CD14-positive monocyte (primary cell): ENCODE data around the gene KRT222. TPM values are rescaled to one million over a fixed set of nuclear protein-coding genes. Genes with fewer than 3 reads are reported as not detected.

ENCODE experiments used
- DNase-seq, 3 donors: peaks; one replicate each; pipeline ENCODE4 v3.0.0-alpha.2; 2011 to 2022
- H2AFZ ChIP-seq: 2 replicates; pipeline ENCODE4 v1.6.0; 2012; ENCODE audit warnings: mild to moderate bottlenecking, low read depth, low read length, inconsistent platforms; ENCODE audit not compliant: insufficient read depth, poor library complexity, severe bottlenecking
- H3K27ac ChIP-seq, 2 donors: 1 replicate in 1 of 2; 2 replicates in 1 of 2; pipeline ENCODE4 v1.5.1; 2012 to 2013; ENCODE audit warnings: low read length in 2 of 2, control low read depth in 1 of 2, inconsistent platforms in 1 of 2, low read depth in 1 of 2, mild to moderate bottlenecking in 1 of 2
- H3K27me3 ChIP-seq, 2 donors: one replicate each; pipeline versions ENCODE4 v1.6.0 to v1.6.1; 2011 to 2013; ENCODE audit warnings: low read length in 2 of 2; ENCODE audit not compliant: control insufficient read depth in 2 of 2, insufficient read depth in 2 of 2
- H3K36me3 ChIP-seq, 2 donors: replicated peaks in 1 of 2; 1 replicate in 1 of 2; 2 replicates in 1 of 2; pipeline versions ENCODE4 v1.5.1 to v1.6.1; 2012 to 2013; ENCODE audit warnings: low read length in 2 of 2, control low read depth in 1 of 2, inconsistent platforms in 1 of 2, mild to moderate bottlenecking in 1 of 2; ENCODE audit not compliant: insufficient read depth in 2 of 2, control insufficient read depth in 1 of 2
- H3K4me1 ChIP-seq, 2 donors: 1 replicate in 1 of 2; 2 replicates in 1 of 2; pipeline versions ENCODE4 v1.5.1 to v1.6.1; 2012 to 2013; ENCODE audit warnings: low read length in 2 of 2, control low read depth in 1 of 2, inconsistent platforms in 1 of 2, mild to moderate bottlenecking in 1 of 2, moderate library complexity in 1 of 2; ENCODE audit not compliant: insufficient read depth in 2 of 2, control insufficient read depth in 1 of 2
- H3K4me2 ChIP-seq: replicated peaks from 2 replicates; pipeline ENCODE3; 2012; ENCODE audit warnings: low read length, moderate library complexity, mild to moderate bottlenecking; ENCODE audit not compliant: poor library complexity, severe bottlenecking; ENCODE audit errors: extremely low read depth
- H3K4me3 ChIP-seq, 3 experiments: fragments of 200-600 bp in 1 of 3; sonication (generic) in 1 of 3; replicated peaks in 1 of 3; 1 replicate in 2 of 3; 2 replicates in 1 of 3; pipeline ENCODE4 v1.5.1; 2011 to 2013; ENCODE audit warnings: low read length in 3 of 3, mild to moderate bottlenecking in 3 of 3, control low read depth in 2 of 3, low read depth in 2 of 3, inconsistent platforms in 1 of 3, moderate library complexity in 1 of 3
- H3K79me2 ChIP-seq: 2 replicates; pipeline ENCODE4 v1.6.0; 2012; ENCODE audit warnings: mild to moderate bottlenecking, control low read depth, inconsistent platforms, low read length, moderate library complexity; ENCODE audit not compliant: insufficient read depth
- H3K9ac ChIP-seq: 2 replicates; pipeline ENCODE4 v1.6.0; 2017; ENCODE audit warnings: low read length, mild to moderate bottlenecking; ENCODE audit not compliant: insufficient read depth, poor library complexity, severe bottlenecking
- H3K9me3 ChIP-seq, 2 donors: replicated peaks in 1 of 2; 1 replicate in 1 of 2; 2 replicates in 1 of 2; pipeline versions ENCODE4 v1.5.1 to v1.6.1; 2012 to 2013; ENCODE audit warnings: low read length in 2 of 2, control low read depth in 1 of 2; ENCODE audit not compliant: control insufficient read depth in 1 of 2, insufficient read depth in 1 of 2
- H4K20me1 ChIP-seq: 2 replicates; pipeline ENCODE4 v1.6.0; 2012; ENCODE audit warnings: mild to moderate bottlenecking, low read length, control low read depth, moderate library complexity; ENCODE audit not compliant: insufficient read depth
- H3K27ac Mint-ChIP-seq, 7 donors: one replicate each; pipeline ENCODE4 v1.8.0; 2020; ENCODE audit warnings: mild to moderate bottlenecking in 7 of 7, mixed read lengths in 7 of 7, moderate library complexity in 6 of 7, inconsistent platforms in 2 of 7
- H3K27me3 Mint-ChIP-seq, 3 donors: one replicate each; pipeline ENCODE4 v1.8.0; 2021 to 2022; ENCODE audit warnings: low read depth in 3 of 3, mild to moderate bottlenecking in 3 of 3, mixed read lengths in 3 of 3, moderate library complexity in 3 of 3, inconsistent platforms in 1 of 3
- H3K36me3 Mint-ChIP-seq, 2 donors: one replicate each; pipeline ENCODE4 v1.8.0; 2020; ENCODE audit warnings: mixed read lengths in 2 of 2, inconsistent platforms in 1 of 2, mild to moderate bottlenecking in 1 of 2
- H3K4me1 Mint-ChIP-seq: one replicate; pipeline ENCODE4 v1.8.0; 2020; ENCODE audit warnings: mild to moderate bottlenecking, mixed read lengths
- H3K4me3 Mint-ChIP-seq, 2 donors: one replicate each; pipeline ENCODE4 v1.8.0; 2020; ENCODE audit warnings: mild to moderate bottlenecking in 2 of 2, mixed read lengths in 2 of 2, moderate library complexity in 1 of 2
- H3K9me3 Mint-ChIP-seq, 7 donors: one replicate each; pipeline ENCODE4 v1.8.0; 2020 to 2022; ENCODE audit warnings: mixed read lengths in 7 of 7, mild to moderate bottlenecking in 6 of 7, moderate library complexity in 6 of 7, inconsistent platforms in 2 of 7
- CTCF ChIP-seq: fragments of 200-600 bp; IDR thresholded peaks from one replicate; pipeline ENCODE4 v1.8.0; 2022; ENCODE audit warnings: antibody characterized with exemption, mild to moderate bottlenecking
- WGBS: methylation state at CpG from one replicate; pipeline ENCODE4 v1.1.5; 2013; ENCODE audit warnings: missing lambda C conversion rate; ENCODE audit not compliant: insufficient coverage; 5-methylcytosine and 5-hydroxymethylcytosine counted together
- intact Hi-C, 2 donors: fragments of 100-400 bp; cut with micrococcal nuclease; formaldehyde crosslinking; loops; one replicate each; pipeline versions ENCODE4 v1.15.0 to v1.15.1; 2023
- polyA plus RNA-seq, 3 donors: library from polyadenylated mRNA; depleted of rRNA in 1 of 3; unstranded in 2 of 3; stranded (reverse) in 1 of 3; fragments of 300-500 nt in 2 of 3; fragments of >200 nt in 1 of 3; fragmentation: Illumina TruSeq in 2 of 3; gene quantifications; 1 replicate in 2 of 3; 2 replicates in 1 of 3; pipeline ENCODE4 v1.2.3, GENCODE V29; 2012 to 2021

The KRT222 gene
- polyA plus RNA-seq, 3 donors = not detected

- no peak overlapping the region for H3K27ac Mint-ChIP-seq
- Histone ChIP-seq H3K36me3 (peaks cover 2 to 9% of the 10 kb centered on the region in 2 donors), H3K27me3 (no peaks in the 10 kb centered on the region), H3K4me1 (peaks cover 14 to 16% of the 10 kb centered on the region in 2 donors), H2AFZ (no peak overlapping the region), H3K9ac (no peak overlapping the region), H4K20me1 (no peaks in the 10 kb centered on the region), H3K4me3 (no peak overlapping the region), H3K4me2 (no peak overlapping the region), H3K79me2 (no peaks in the 10 kb centered on the region), H3K9me3 (no peaks in the 10 kb centered on the region), H3K27ac (no peak overlapping the region)
- no peak overlapping the region for H3K4me3 Mint-ChIP-seq
- peaks cover 5 to 12% of the 10 kb centered on the region in 2 donors for H3K36me3 Mint-ChIP-seq
- TF ChIP-seq CTCF = no peak
- DNase-seq = peak; percentile 16 to 60 (median 19)
- peaks cover 14 to 19% (median 14%) of the 10 kb centered on the region in 3 donors for H3K27me3 Mint-ChIP-seq
- no peaks in the 10 kb centered on the region for H3K9me3 Mint-ChIP-seq
- 0% methylated on average over 2 of the region's 3 CpGs for WGBS
- H3K4me1 Mint-ChIP-seq = peaks cover 22% of the 10 kb centered on the region
- intact Hi-C loops = no loop called here
These were observed 42.5 kb downstream of the KRT222 start for GRCh38 chr17:40622509-40622928.

GRCh38 chr17:40621578-40621977, 43.4 kb downstream of the KRT222 start:
- Mint-ChIP-seq H3K36me3 (peaks cover 0 to 3% of the 10 kb centered on the region in 2 donors), H3K4me3 (no peak overlapping the region), H3K27me3 (peaks cover 14 to 19% (median 15%) of the 10 kb centered on the region in 3 donors), H3K4me1 (peaks cover 28% of the 10 kb centered on the region), H3K27ac (no peak overlapping the region), H3K9me3 (no peaks in the 10 kb centered on the region)
- no peak for DNase-seq
- intact Hi-C loops = no loop called here
- Histone ChIP-seq H3K4me1 (peaks cover 18 to 20% of the 10 kb centered on the region in 2 donors), H3K9ac (no peak overlapping the region), H3K27ac (no peak overlapping the region), H3K79me2 (no peaks in the 10 kb centered on the region), H3K36me3 (no peaks in the 10 kb centered on the region), H3K27me3 (no peaks in the 10 kb centered on the region), H4K20me1 (no peaks in the 10 kb centered on the region), H2AFZ (no peak overlapping the region), H3K4me3 (no peak overlapping the region), H3K9me3 (no peaks in the 10 kb centered on the region), H3K4me2 (no peak overlapping the region)
- 100% methylated on average over 2 of the region's 8 CpGs for WGBS
- no peak for TF ChIP-seq CTCF
